Measurements from ENCODE around the gene BBLN. TPM values are rescaled to one million over a fixed set of nuclear protein-coding genes. Genes with fewer than 3 reads are reported as not detected.

Gene BBLN
- total RNA-seq, 2 donors from 2014 or later = 65.7 to 82.1 TPM

DNA sequence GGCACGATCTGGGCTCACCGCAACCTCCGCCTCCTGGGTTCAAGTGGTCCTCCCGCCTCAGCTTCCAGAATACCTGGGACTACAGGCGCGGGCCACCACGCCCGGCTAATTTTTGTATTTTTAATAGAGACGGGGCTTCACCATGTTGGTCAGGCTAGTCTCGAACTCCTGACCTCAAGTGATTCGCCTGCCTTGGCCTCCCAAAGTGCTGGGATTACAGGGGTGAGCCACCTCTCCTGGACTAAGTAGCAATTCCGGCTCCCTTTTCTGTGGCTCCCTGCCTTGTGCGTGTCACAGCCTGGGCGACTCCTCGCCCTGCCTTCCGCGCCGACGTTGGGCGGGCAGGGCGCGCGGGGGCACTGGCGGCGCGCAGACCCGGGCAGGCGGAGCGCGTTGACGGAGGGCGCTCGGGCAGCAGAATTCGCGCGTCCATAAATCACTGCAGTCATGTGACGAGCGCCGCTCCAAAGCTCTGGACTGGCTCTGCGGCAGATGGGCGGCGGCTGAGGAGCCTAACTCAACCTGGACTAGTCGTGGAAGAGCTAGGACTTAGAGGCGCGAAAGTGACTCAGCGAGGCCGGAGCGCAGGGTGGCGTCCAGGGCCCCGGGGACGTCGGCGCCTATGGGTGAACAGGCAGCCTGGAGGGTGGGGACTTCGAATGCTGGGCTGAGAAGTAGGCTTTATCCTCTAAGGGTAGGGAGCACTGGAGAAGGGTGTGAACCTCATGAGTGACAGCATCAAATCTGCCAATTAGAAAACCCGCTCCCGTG, 32.7 kb downstream of the BBLN start:
- Mint-ChIP-seq H3K27me3 (ENCODE audit: insufficient read depth) (no peaks in the 10 kb centered on the region), H3K4me1 (peaks cover 6% of the 10 kb centered on the region), H3K36me3 (ENCODE audit: low read depth) (peaks cover 20% of the 10 kb centered on the region), H3K27ac (no peak overlapping the region), H3K4me3 (no peak overlapping the region), H3K9me3 (no peaks in the 10 kb centered on the region)
- Histone ChIP-seq H3K4me1 (ENCODE audit: control insufficient read depth, insufficient read depth, low read length) (no peaks in the 10 kb centered on the region), H3K27ac (ENCODE audit: low read depth, low read length) (no peak overlapping the region), H3K4me3 (ENCODE audit: low read length) (no peak overlapping the region), H3K27me3 (ENCODE audit: control insufficient read depth, insufficient read depth, low read length, poor library complexity, severe bottlenecking) (no peaks in the 10 kb centered on the region), H3K36me3 (ENCODE audit: control insufficient read depth, insufficient read depth, low read length) (peaks cover 19% of the 10 kb centered on the region), H3K9me3 (ENCODE audit: control insufficient read depth, low read length) (no peaks in the 10 kb centered on the region), H3K9ac (ENCODE audit: extremely low read depth, low read length, poor library complexity, severe bottlenecking) (no peak overlapping the region)
- no peak for DNase-seq
- 96% methylated on average over 56 of the region's 56 CpGs for WGBS, 2 experiments (ENCODE audit: insufficient coverage in 1 of 2, insufficient read length in 1 of 2)
- TF ChIP-seq, protein P1, sequence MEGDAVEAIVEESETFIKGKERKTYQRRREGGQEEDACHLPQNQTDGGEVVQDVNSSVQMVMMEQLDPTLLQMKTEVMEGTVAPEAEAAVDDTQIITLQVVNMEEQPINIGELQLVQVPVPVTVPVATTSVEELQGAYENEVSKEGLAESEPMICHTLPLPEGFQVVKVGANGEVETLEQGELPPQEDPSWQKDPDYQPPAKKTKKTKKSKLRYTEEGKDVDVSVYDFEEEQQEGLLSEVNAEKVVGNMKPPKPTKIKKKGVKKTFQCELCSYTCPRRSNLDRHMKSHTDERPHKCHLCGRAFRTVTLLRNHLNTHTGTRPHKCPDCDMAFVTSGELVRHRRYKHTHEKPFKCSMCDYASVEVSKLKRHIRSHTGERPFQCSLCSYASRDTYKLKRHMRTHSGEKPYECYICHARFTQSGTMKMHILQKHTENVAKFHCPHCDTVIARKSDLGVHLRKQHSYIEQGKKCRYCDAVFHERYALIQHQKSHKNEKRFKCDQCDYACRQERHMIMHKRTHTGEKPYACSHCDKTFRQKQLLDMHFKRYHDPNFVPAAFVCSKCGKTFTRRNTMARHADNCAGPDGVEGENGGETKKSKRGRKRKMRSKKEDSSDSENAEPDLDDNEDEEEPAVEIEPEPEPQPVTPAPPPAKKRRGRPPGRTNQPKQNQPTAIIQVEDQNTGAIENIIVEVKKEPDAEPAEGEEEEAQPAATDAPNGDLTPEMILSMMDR (conservative IDR thresholded peaks at IDR 0.05) = no peak

DNA sequence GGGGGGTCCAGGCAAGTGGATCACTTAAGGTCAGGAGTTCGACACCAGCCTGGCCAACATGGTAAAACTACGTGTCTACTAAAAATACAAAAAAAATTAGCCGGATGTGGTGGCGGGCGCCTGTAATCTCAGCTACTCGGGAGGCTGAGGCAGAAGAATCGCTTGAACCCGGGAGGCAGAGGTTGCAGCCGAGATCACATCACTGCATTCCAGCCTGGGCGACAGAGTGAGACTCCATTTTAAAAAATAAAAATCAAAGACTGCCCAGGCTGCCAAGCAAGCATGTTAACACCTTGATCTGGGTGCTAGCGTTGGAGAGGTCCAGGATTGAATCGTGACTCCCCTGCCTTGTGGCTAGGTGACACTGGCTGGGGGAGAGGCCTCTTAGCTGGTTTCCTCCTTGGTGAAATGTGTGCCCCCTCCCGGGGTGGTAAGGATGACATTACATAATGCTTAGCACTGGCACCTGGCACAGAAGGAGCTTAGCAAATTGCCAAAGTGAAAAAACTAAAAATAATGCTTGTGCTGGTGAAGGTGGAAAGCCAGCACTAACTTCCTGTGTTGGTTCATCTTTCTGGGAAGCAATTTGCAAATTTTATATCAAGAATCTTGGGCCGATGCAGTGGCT, 33.5 kb downstream of the BBLN start:
- Histone ChIP-seq H3K4me1 (ENCODE audit: control insufficient read depth, insufficient read depth, low read length) (no peaks in the 10 kb centered on the region), H3K27ac (ENCODE audit: low read depth, low read length) (no peak overlapping the region), H3K27me3 (ENCODE audit: control insufficient read depth, insufficient read depth, low read length, poor library complexity, severe bottlenecking) (no peaks in the 10 kb centered on the region), H3K4me3 (ENCODE audit: low read length) (no peak overlapping the region), H3K36me3 (ENCODE audit: control insufficient read depth, insufficient read depth, low read length) (peaks cover 11% of the 10 kb centered on the region), H3K9me3 (ENCODE audit: control insufficient read depth, low read length) (no peaks in the 10 kb centered on the region), H3K9ac (ENCODE audit: extremely low read depth, low read length, poor library complexity, severe bottlenecking) (no peak overlapping the region)
- Mint-ChIP-seq H3K27ac (no peak overlapping the region), H3K27me3 (ENCODE audit: insufficient read depth) (no peaks in the 10 kb centered on the region), H3K9me3 (no peaks in the 10 kb centered on the region), H3K36me3 (ENCODE audit: low read depth) (peaks cover 13% of the 10 kb centered on the region), H3K4me1 (peaks cover 6% of the 10 kb centered on the region), H3K4me3 (no peak overlapping the region)
- TF ChIP-seq, protein P1 (conservative IDR thresholded peaks at IDR 0.05) = no peak
- no peak for DNase-seq
- WGBS, 2 experiments (ENCODE audit: insufficient coverage in 1 of 2, insufficient read length in 1 of 2) = 95 to 96% methylated on average over 14 of the region's 14 CpGs

DNA sequence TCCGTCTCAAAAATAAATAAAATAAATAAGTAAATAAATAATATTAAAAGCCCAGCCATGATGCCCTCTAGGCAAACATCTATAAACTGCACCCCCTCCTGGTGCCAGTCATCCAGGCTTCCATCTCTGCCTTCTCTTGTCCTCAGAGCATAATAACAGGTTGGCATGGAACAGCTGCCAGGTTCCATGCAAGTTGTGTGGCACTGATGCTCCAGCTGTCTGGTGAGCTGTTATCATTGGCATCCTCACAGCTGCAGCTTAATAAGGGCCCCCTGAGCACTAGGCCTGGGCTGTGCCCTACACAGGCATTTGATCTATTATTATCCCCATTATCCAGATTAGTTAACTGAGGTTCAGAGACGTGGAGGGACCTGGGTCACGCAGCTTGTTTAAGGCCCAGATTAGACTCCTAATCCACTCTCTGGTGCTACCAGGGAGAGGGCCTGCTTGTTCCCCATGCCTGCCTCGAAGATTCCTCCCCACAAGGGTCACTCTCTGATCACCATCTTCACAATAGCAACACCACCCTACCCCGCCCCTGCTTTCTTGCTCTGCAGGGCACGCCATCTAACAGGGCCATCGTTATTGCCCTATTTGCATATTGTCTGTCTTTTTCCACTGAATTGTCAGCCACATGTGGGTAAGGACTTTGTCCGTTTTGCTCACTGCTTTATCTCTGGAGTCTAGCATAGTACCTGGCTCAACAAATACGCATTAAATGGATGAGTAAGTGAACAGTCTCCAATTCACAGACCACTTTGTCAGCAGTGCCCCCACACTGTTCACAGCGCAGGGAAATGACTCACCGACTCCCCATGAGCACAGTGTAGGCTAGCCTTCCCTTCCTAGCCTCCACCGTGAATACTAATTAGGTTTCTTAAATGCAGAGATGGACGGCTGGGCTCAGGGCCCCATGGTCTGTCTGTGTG, 41.6 kb downstream of the BBLN start:
- Histone ChIP-seq H3K36me3 (ENCODE audit: control insufficient read depth, insufficient read depth, low read length) (no peaks in the 10 kb centered on the region), H3K4me3 (ENCODE audit: low read length) (no peak overlapping the region), H3K9ac (ENCODE audit: extremely low read depth, low read length, poor library complexity, severe bottlenecking) (no peak overlapping the region), H3K27me3 (ENCODE audit: control insufficient read depth, insufficient read depth, low read length, poor library complexity, severe bottlenecking) (no peaks in the 10 kb centered on the region), H3K9me3 (ENCODE audit: control insufficient read depth, low read length) (no peaks in the 10 kb centered on the region), H3K27ac (ENCODE audit: low read depth, low read length) (peak overlapping the region; percentile 44), H3K4me1 (ENCODE audit: control insufficient read depth, insufficient read depth, low read length) (peaks cover 5% of the 10 kb centered on the region)
- Mint-ChIP-seq H3K27ac (no peak overlapping the region), H3K4me3 (no peak overlapping the region), H3K27me3 (ENCODE audit: insufficient read depth) (peaks cover 4% of the 10 kb centered on the region), H3K4me1 (peaks cover 7% of the 10 kb centered on the region), H3K36me3 (ENCODE audit: low read depth) (no peaks in the 10 kb centered on the region), H3K9me3 (no peaks in the 10 kb centered on the region)
- 73 to 79% methylated on average over 12 of the region's 13 CpGs for WGBS, 2 experiments (ENCODE audit: insufficient coverage in 1 of 2, insufficient read length in 1 of 2)
- no peak for DNase-seq
- TF ChIP-seq, protein P1 (conservative IDR thresholded peaks at IDR 0.05) = no peak

All from endodermal cell (in vitro differentiated cells).